ENCODE measurements around the gene WFIKKN1. TPM values are rescaled to one million over a fixed set of nuclear protein-coding genes. Genes with fewer than 3 reads are reported as not detected.

WFIKKN1 gene
- total RNA-seq, 1 experiment from 2014 or later, result 0.47 TPM

DNA sequence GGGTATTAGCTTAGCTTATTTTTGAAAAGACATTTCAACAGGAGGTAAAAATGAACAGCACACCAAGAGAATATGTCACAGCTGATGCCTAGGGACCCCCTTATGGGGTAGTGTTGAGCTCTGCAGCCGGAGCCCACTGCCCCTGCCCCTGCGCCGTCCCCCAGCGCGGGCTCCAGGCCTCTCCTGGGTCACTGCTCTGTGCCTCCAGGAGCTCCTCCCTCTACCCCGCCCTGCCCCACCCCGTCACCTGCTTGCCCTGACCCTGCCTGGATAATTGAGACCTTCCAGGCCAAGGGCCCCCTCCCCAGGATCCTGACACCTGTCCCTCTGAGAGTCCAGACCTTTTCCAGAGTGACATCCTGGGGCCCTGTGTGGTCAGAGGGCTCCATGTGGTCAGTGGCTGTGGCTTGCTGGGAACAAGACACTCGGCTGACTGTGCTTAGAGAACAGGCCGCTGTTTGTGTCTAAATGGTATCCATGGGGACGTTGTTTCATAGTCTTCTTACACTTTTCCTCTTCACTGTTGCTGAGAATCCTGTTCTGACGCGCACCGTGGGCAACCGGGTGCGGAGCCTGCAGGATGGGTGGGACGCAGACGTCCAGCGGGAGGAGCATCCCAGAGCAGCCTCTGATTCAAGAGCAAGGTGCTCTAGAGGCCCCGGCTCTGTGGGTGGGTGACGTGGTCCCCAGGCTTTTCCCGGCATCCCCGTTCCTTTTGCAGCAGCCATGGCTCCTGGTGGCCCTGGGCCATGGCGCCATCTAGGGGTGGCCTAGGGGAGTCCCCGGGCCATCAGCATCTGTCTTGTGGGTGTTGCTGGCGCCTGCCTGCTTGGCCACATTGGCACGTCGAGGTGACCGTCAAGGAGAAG, 20.0 kb upstream of the WFIKKN1 start (continued):
- no peak for TF ChIP-seq CEBPB (IDR thresholded peaks at IDR 0.05; ENCODE audit: low read depth)
- TF ChIP-seq POLR2AphosphoS5 (IDR thresholded peaks at IDR 0.05; ENCODE audit: low read depth, low read length), result no peak
- TF ChIP-seq CBX3 (IDR thresholded peaks at IDR 0.05; ENCODE audit: low read depth), result no peak
- TF ChIP-seq SP1 (IDR thresholded peaks at IDR 0.05; ENCODE audit: low read depth), result no peak
- no peak for TF ChIP-seq ZFX (IDR thresholded peaks at IDR 0.05)
- TF ChIP-seq, protein P1, sequence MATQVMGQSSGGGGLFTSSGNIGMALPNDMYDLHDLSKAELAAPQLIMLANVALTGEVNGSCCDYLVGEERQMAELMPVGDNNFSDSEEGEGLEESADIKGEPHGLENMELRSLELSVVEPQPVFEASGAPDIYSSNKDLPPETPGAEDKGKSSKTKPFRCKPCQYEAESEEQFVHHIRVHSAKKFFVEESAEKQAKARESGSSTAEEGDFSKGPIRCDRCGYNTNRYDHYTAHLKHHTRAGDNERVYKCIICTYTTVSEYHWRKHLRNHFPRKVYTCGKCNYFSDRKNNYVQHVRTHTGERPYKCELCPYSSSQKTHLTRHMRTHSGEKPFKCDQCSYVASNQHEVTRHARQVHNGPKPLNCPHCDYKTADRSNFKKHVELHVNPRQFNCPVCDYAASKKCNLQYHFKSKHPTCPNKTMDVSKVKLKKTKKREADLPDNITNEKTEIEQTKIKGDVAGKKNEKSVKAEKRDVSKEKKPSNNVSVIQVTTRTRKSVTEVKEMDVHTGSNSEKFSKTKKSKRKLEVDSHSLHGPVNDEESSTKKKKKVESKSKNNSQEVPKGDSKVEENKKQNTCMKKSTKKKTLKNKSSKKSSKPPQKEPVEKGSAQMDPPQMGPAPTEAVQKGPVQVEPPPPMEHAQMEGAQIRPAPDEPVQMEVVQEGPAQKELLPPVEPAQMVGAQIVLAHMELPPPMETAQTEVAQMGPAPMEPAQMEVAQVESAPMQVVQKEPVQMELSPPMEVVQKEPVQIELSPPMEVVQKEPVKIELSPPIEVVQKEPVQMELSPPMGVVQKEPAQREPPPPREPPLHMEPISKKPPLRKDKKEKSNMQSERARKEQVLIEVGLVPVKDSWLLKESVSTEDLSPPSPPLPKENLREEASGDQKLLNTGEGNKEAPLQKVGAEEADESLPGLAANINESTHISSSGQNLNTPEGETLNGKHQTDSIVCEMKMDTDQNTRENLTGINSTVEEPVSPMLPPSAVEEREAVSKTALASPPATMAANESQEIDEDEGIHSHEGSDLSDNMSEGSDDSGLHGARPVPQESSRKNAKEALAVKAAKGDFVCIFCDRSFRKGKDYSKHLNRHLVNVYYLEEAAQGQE (IDR thresholded peaks at IDR 0.05; ENCODE audit: low read depth), result no peak

DNA sequence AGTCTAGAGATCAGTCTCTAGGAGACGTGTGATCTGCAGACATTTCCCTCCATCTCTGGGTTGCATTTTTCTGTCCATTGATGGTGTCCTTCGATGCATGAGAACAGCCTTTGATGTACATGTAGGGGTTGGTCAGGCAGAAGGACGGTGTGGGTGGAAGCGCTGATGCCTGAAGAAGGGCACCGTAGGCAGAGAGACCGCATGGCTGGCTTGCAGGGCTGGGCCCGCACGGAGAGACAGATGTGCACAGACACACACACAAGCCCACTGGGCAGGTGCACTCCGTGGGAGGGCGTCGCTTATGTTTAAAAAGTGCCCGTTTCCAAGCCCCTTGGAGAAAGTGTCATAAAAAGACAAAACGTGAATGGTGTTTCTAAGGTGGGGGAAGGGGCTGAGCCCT, 15.7 kb upstream of the WFIKKN1 start:
- CTCF ChIA-PET, result no interaction called here
- no peaks in the 10 kb centered on the region for H3K9me3 ChIP-seq (ENCODE audit: control insufficient read depth in 1 of 2, insufficient read depth in 1 of 2, low read depth in 1 of 2, low read length in 2 of 2)
- DNase-seq (ENCODE audit: low read depth, low spot score) (no peak), ATAC-seq (no peak)
- no peak overlapping the region for H2AFZ ChIP-seq (ENCODE audit: low read depth, low read length, poor library complexity, severe bottlenecking)
- H3K27ac ChIP-seq (ENCODE audit: low read depth, low read length), result no peak overlapping the region
- POLR2A ChIA-PET, result no interaction called here
- no TSS peak for BruUV-seq (replicated peaks)
- TF ChIP-seq FOSL1 (IDR thresholded peaks at IDR 0.05; ENCODE audit: low read depth), result no peak
- TF ChIP-seq ZNF274 (IDR thresholded peaks at IDR 0.05; ENCODE audit: low read depth, low read length), result no peak
- no peak for TF ChIP-seq SP1 (IDR thresholded peaks at IDR 0.05; ENCODE audit: low read depth)
- no peak for TF ChIP-seq ZFX (IDR thresholded peaks at IDR 0.05)
- no peak for TF ChIP-seq YY1 (IDR thresholded peaks at IDR 0.05; ENCODE audit: extremely low read depth, insufficient replicate concordance, low read depth, low read length)
- TF ChIP-seq CBX3 (IDR thresholded peaks at IDR 0.05; ENCODE audit: low read depth), result no peak
- TF ChIP-seq ELF1 (IDR thresholded peaks at IDR 0.05; ENCODE audit: borderline replicate concordance, low read depth), result no peak
- TF ChIP-seq, protein P2, sequence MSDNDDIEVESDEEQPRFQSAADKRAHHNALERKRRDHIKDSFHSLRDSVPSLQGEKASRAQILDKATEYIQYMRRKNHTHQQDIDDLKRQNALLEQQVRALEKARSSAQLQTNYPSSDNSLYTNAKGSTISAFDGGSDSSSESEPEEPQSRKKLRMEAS (IDR thresholded peaks at IDR 0.05), result no peak
- TF ChIP-seq POLR2AphosphoS5 (IDR thresholded peaks at IDR 0.05; ENCODE audit: low read depth, low read length), result no peak
- TF ChIP-seq RAD21 (IDR thresholded peaks at IDR 0.05; ENCODE audit: low read depth), result no peak
- no peak for TF ChIP-seq SIN3A (IDR thresholded peaks at IDR 0.05; ENCODE audit: low read depth)
- TF ChIP-seq POLR2A (IDR thresholded peaks at IDR 0.05; ENCODE audit: borderline replicate concordance, extremely low read depth, insufficient read depth, insufficient read length), result no peak
- H3K4me1 ChIP-seq (ENCODE audit: control insufficient read depth in 1 of 2, insufficient read depth in 2 of 2, low read length in 2 of 2), result no peaks in the 10 kb centered on the region
- intact Hi-C loops (cut with micrococcal nuclease), result no loop called here
- H3K4me3 ChIP-seq (replicated peaks in 1 of 2; ENCODE audit: low read depth in 1 of 2, low read length in 2 of 2), result no peak overlapping the region
- no peak overlapping the region for H3K4me2 ChIP-seq (ENCODE audit: low read length)
- RAD21 ChIA-PET (ENCODE audit: low non-redundant PET in 1 of 2, low total read pairs in 2 of 2, uncharacterized antibody in 2 of 2, unreplicated experiment in 2 of 2), result no interaction called here
- H3K36me3 ChIP-seq (ENCODE audit: control insufficient read depth in 1 of 2, insufficient read depth in 2 of 2, low read length in 2 of 2), result no peaks in the 10 kb centered on the region
- H3K9me2 ChIP-seq (ENCODE audit: insufficient read depth), result no peaks in the 10 kb centered on the region
- no peaks in the 10 kb centered on the region for H4K20me1 ChIP-seq (ENCODE audit: insufficient read depth)
- no peak overlapping the region for H3K9ac ChIP-seq (ENCODE audit: low read length)
- peaks cover 6% of the 10 kb centered on the region; the same call in 1 of the 2 replicates for H3K79me2 ChIP-seq (ENCODE audit: insufficient read depth, low read length)
- no peaks in the 10 kb centered on the region for H3K27me3 ChIP-seq (ENCODE audit: insufficient read depth, low read length)
